GM12864 (cell line): Measurements from ENCODE around the gene STK10.

Source experiments
- DNase-seq: peaks from one replicate; pipeline ENCODE4 v3.0.0-alpha.2; 2011; ENCODE audit warnings: low read depth
- H3K4me3 ChIP-seq: 2 replicates; pipeline ENCODE4 v1.5.1; 2011; ENCODE audit warnings: mild to moderate bottlenecking, low read depth, low read length, control low read depth
- CTCF ChIP-seq: IDR thresholded peaks from 2 replicates; pipeline ENCODE4 v1.5.1; 2011; ENCODE audit warnings: low read depth, mild to moderate bottlenecking, moderate library complexity, low read length, control low read depth, inconsistent platforms; ENCODE audit errors: missing control alignments

The STK10 gene

GRCh38 chr5:172149073-172149472, 39.0 kb downstream of the STK10 start:
- H3K4me3 ChIP-seq: no peak overlapping the region
- TF ChIP-seq CTCF: no peak
- no peak for DNase-seq

- H3K4me3 ChIP-seq: no peak overlapping the region
- no peak for TF ChIP-seq CTCF
- DNase-seq: no peak
Measured at GRCh38 chr5:172148381-172148780, 39.6 kb downstream of the STK10 start.

- no peak overlapping the region for H3K4me3 ChIP-seq
- no peak for TF ChIP-seq CTCF
- DNase-seq: no peak
Measured at GRCh38 chr5:172147857-172148256, 40.2 kb downstream of the STK10 start.

GRCh38 chr5:172146748-172147092, 41.3 kb downstream of the STK10 start:
- TF ChIP-seq CTCF: no peak
- no peak overlapping the region for H3K4me3 ChIP-seq
- DNase-seq: no peak

GRCh38 chr5:172145870-172146747, 41.9 kb downstream of the STK10 start:
- no peak overlapping the region for H3K4me3 ChIP-seq
- no peak for DNase-seq
- no peak for TF ChIP-seq CTCF

- H3K4me3 ChIP-seq: no peak overlapping the region
- no peak for DNase-seq
- no peak for TF ChIP-seq CTCF
Measured at GRCh38 chr5:172144931-172145869, 42.8 kb downstream of the STK10 start.
